GM21529 (cell line): ENCODE data around the gene FBLN1.
"Not testable (repeated sequence)": the region's sequence is repeated elsewhere in the genome, so short reads cannot be mapped to it uniquely, and the experiment has no call there.

Source experiments
- ATAC-seq: cut with Tn5 transposase; IDR thresholded peaks from one replicate; pipeline ENCODE4 v1.9.1; 2021; ENCODE audit not compliant: unreplicated experiment

FBLN1 gene

GRCh38 chr22:45599836-45600577 lies 97.3 kb downstream of the FBLN1 start:
- ATAC-seq, result no peak

- ATAC-seq, result no peak
These were observed 98.4 kb downstream of the FBLN1 start for GRCh38 chr22:45600790-45601730.

GRCh38 chr22:45602004-45602733 lies 99.5 kb downstream of the FBLN1 start:
- ATAC-seq, result no peak

- no peak for ATAC-seq
These were observed 100.3 kb downstream of the FBLN1 start for GRCh38 chr22:45602824-45603595.

GRCh38 chr22:45603619-45604018 lies 100.9 kb downstream of the FBLN1 start:
- no peak for ATAC-seq

GRCh38 chr22:45608045-45608444 lies 105.4 kb downstream of the FBLN1 start:
- not testable (repeated sequence) for ATAC-seq

- ATAC-seq, result no peak
These were observed 106.1 kb downstream of the FBLN1 start for GRCh38 chr22:45608763-45609180.

- no peak for ATAC-seq
These were observed 109.8 kb downstream of the FBLN1 start for GRCh38 chr22:45612451-45612901.

- ATAC-seq, result no peak
These were observed 110.3 kb downstream of the FBLN1 start for GRCh38 chr22:45612940-45613339.

- ATAC-seq, result no peak
These were observed 112.7 kb downstream of the FBLN1 start for GRCh38 chr22:45615364-45615763.

- ATAC-seq, result no peak
These were observed 113.7 kb downstream of the FBLN1 start for GRCh38 chr22:45616432-45616831.

- no peak for ATAC-seq
These were observed 115.3 kb downstream of the FBLN1 start for GRCh38 chr22:45617948-45618347.

- ATAC-seq, result no peak
These were observed 118.0 kb downstream of the FBLN1 start for GRCh38 chr22:45620706-45621105.

GRCh38 chr22:45621836-45622600 lies 119.3 kb downstream of the FBLN1 start:
- no peak for ATAC-seq

GRCh38 chr22:45623464-45624145 lies 120.9 kb downstream of the FBLN1 start:
- not testable (repeated sequence) for ATAC-seq

- no peak for ATAC-seq
These were observed 123.5 kb downstream of the FBLN1 start for GRCh38 chr22:45626198-45626651.

- no peak for ATAC-seq
These were observed 125.0 kb downstream of the FBLN1 start for GRCh38 chr22:45627489-45628233.

GRCh38 chr22:45628515-45628914 lies 125.8 kb downstream of the FBLN1 start:
- no peak for ATAC-seq
